ENCODE results near the gene CRKL. TPM values are rescaled to one million over a fixed set of nuclear protein-coding genes. Genes with fewer than 3 reads are reported as not detected.
A peak's percentile ranks its signal among the peaks of the same experiment; 100 is the strongest.

CRKL gene
- total and polyA plus RNA-seq, 2 of the 4 experiments (the other 2 are of a cell fraction): 20.6 to 35.5 TPM

GRCh38 chr22:20964799-20965103, 47.5 kb downstream of the CRKL start (continued):
- TF ChIP-seq, protein P1, sequence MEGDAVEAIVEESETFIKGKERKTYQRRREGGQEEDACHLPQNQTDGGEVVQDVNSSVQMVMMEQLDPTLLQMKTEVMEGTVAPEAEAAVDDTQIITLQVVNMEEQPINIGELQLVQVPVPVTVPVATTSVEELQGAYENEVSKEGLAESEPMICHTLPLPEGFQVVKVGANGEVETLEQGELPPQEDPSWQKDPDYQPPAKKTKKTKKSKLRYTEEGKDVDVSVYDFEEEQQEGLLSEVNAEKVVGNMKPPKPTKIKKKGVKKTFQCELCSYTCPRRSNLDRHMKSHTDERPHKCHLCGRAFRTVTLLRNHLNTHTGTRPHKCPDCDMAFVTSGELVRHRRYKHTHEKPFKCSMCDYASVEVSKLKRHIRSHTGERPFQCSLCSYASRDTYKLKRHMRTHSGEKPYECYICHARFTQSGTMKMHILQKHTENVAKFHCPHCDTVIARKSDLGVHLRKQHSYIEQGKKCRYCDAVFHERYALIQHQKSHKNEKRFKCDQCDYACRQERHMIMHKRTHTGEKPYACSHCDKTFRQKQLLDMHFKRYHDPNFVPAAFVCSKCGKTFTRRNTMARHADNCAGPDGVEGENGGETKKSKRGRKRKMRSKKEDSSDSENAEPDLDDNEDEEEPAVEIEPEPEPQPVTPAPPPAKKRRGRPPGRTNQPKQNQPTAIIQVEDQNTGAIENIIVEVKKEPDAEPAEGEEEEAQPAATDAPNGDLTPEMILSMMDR (conservative IDR thresholded peaks at IDR 0.05; ENCODE audit: low read depth, low read length): no peak

DNA sequence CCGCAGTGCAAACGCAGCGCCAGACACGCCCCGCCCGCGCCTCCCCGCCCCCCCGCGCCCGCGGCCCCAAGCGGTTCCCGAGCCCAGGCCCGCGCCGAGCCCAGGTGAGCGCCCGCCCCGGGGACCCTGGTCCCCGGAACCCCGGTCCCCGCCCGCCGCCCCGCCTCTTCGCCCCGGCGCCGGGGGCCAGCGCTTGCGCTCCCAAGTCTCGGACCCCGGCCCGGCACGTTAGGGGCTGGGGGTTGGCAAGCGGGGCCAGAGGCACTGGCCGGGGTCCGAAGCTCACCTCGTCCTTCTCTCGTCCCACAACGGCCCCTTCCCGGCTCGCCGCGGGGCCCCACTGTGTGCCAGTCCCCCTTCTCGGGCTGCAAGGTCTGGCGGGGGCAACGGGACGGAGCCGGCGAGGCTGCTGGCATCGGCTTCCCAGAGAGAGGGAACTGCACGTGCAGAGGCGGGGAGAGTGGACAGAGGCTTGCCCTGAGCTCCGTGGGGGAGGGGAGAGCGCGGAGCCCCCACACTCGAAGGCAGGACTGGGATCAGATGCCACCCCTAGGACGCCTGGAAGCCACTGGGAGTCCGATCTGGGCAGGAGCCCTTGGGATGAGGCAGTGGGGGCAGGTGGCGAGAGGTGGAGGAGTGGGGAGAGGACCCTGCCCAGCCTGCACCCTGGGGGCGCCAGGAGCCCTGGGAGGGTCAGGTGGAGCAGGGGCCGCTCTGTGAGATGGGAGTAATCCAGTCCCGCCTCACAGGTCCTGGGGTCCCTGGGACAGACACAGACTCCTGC, 48.1 kb downstream of the CRKL start:
- no peak overlapping the region for H3K4ac ChIP-seq (ENCODE audit: low read depth, low read length)
- H3K56ac ChIP-seq (ENCODE audit: extremely low read depth, insufficient read depth, low read length): no peak overlapping the region
- H3K9me3 ChIP-seq (ENCODE audit: control insufficient read depth, insufficient read depth, low read length): no peaks in the 10 kb centered on the region
- no peak overlapping the region for H3K18ac ChIP-seq (ENCODE audit: low read depth, low read length)
- intact Hi-C loops (cut with micrococcal nuclease) (no loop called here), dilution Hi-C loops (cut with HindIII; ENCODE audit: low sequenced_read_pairs, unreplicated experiment) (no loop called here), in situ Hi-C loops (cut with MboI; ENCODE audit: low sequenced_read_pairs) (no loop called here)
- H2AK9ac ChIP-seq (replicated peaks; ENCODE audit: low read depth, low read length, poor library complexity): no peak overlapping the region
- ChIA-PET CTCF (no interaction called here), POLR2A (ENCODE audit: unreplicated experiment) (no interaction called here)
- no peaks in the 10 kb centered on the region for H3K9me1 ChIP-seq (ENCODE audit: insufficient read depth, low read length)
- H2BK15ac ChIP-seq (ENCODE audit: low read depth, low read length): no peak overlapping the region
- DNase-seq: no peak
- H3K14ac ChIP-seq (replicated peaks; ENCODE audit: low read depth, low read length): no peak overlapping the region
- no TSS peak for BruUV-seq (replicated peaks)
- H3K4me1 ChIP-seq (ENCODE audit: control insufficient read depth, insufficient read depth, low read length): no peaks in the 10 kb centered on the region
- H3K79me1 ChIP-seq (ENCODE audit: low read depth in 1 of 2, low read length in 2 of 2): no peaks in the 10 kb centered on the region
- peak overlapping the region; percentile 59; the same call in 1 of the 2 replicates for H3K4me2 ChIP-seq (ENCODE audit: low read depth, low read length)
- no peak; the same call in none of the 2 replicates for ATAC-seq (ENCODE audit: low read depth)
- H3K27ac ChIP-seq (ENCODE audit: insufficient read depth, low read length): no peak overlapping the region
- no peaks in the 10 kb centered on the region for H3K36me3 ChIP-seq (ENCODE audit: control insufficient read depth, insufficient read depth, low read length)
- H3K27me3 ChIP-seq (ENCODE audit: control insufficient read depth, insufficient read depth, low read length): peaks cover 41% of the 10 kb centered on the region
- H2AFZ ChIP-seq (replicated peaks; ENCODE audit: low read length, poor library complexity): peak overlapping the region; percentile 43
- no peak overlapping the region for H4K5ac ChIP-seq (ENCODE audit: low read depth, low read length)
- no peak overlapping the region for H4K8ac ChIP-seq (ENCODE audit: low read depth in 2 of 2, low read length in 2 of 2)
- no peaks in the 10 kb centered on the region; the same call in 1 of the 2 replicates for H4K20me1 ChIP-seq (ENCODE audit: insufficient read depth, low read length)
- no peak overlapping the region for H2BK20ac ChIP-seq (ENCODE audit: low read depth, low read length)
- no peak overlapping the region for H2BK120ac ChIP-seq (ENCODE audit: low read depth, low read length)
- TF ChIP-seq MAZ (IDR thresholded peaks at IDR 0.05; ENCODE audit: borderline replicate concordance, low read depth, low read length): no peak
- TF ChIP-seq MXI1 (IDR thresholded peaks at IDR 0.05; ENCODE audit: borderline replicate concordance, low read depth, low read length): no peak
- no peak for TF ChIP-seq NFE2L2 (IDR thresholded peaks at IDR 0.05; ENCODE audit: low read depth, low read length)
- TF ChIP-seq, protein P1 (conservative IDR thresholded peaks at IDR 0.05; ENCODE audit: low read depth, low read length): no peak
- peak; percentile 78 for TF ChIP-seq BHLHE40 (IDR thresholded peaks at IDR 0.05; ENCODE audit: low read depth, low read length)
- TF ChIP-seq CEBPB (IDR thresholded peaks at IDR 0.05; ENCODE audit: low read depth, low read length): no peak
- no peak for TF ChIP-seq RAD21 (IDR thresholded peaks at IDR 0.05; ENCODE audit: low read length)
- no peak overlapping the region for H2BK5ac ChIP-seq (ENCODE audit: low read depth, low read length, poor library complexity, severe bottlenecking)
- no peak overlapping the region for H4K91ac ChIP-seq (ENCODE audit: insufficient read depth, low read depth, low read length)
- peak overlapping the region; percentile 17; the same call in 1 of the 2 replicates for H3K4me3 ChIP-seq (ENCODE audit: insufficient read depth, low read depth, low read length)
- H2AK5ac ChIP-seq (ENCODE audit: low read depth, low read length): no peak overlapping the region
- H3K9ac ChIP-seq (ENCODE audit: low read depth, low read length): no peak overlapping the region
- H3K23ac ChIP-seq (ENCODE audit: low read depth, low read length): no peak overlapping the region
- WGBS, 2 experiments (ENCODE audit: extremely low coverage in 2 of 2, insufficient read length in 1 of 2): 26% methylated on average over 10 of the region's 65 CpGs; no CpG with 5 or more reads in 1 of the 2 experiments

All from IMR-90 (cell line).